Stimulated activated memory B cell treated with anti-CD40 and anti-IgM and Interleukin-4, amounts not matched to agents 10 μg/mL and 1 μg/mL and 100 μg/mL, for 72 hours (primary cell): Measurements from ENCODE around the gene HSPG2.
"Not testable (repeated sequence)": the region's sequence is repeated elsewhere in the genome, so short reads cannot be mapped to it uniquely, and the experiment has no call there.

ENCODE experiments used
- ATAC-seq: fragments of 150-1000 bp; cut with Tn5 transposase; 2 replicates; pipeline ENCODE4 v1.10.0; 2021
- H3K27ac Mint-ChIP-seq: one replicate; pipeline ENCODE4 v1.8.0; 2022; ENCODE audit warnings: mild to moderate bottlenecking, mixed read lengths
- H3K27me3 Mint-ChIP-seq: one replicate; pipeline ENCODE4 v1.8.0; 2022; ENCODE audit warnings: mixed read lengths
- H3K36me3 Mint-ChIP-seq: one replicate; pipeline ENCODE4 v1.8.0; 2022; ENCODE audit warnings: mixed read lengths
- H3K4me1 Mint-ChIP-seq: one replicate; pipeline ENCODE4 v1.8.0; 2022; ENCODE audit warnings: mixed read lengths
- H3K4me3 Mint-ChIP-seq: one replicate; pipeline ENCODE4 v1.8.0; 2022; ENCODE audit warnings: mild to moderate bottlenecking, moderate library complexity, mixed read lengths
- H3K9me3 Mint-ChIP-seq: one replicate; pipeline ENCODE4 v1.8.0; 2022; ENCODE audit warnings: mixed read lengths

The HSPG2 gene

GRCh38 chr1:21804536-21804935 is 132.6 kb downstream of the HSPG2 start:
- ATAC-seq, result no peak
- Mint-ChIP-seq H3K36me3 (no peaks in the 10 kb centered on the region), H3K27ac (no peak overlapping the region), H3K4me1 (peaks cover 8% of the 10 kb centered on the region), H3K4me3 (no peak overlapping the region), H3K9me3 (no peaks in the 10 kb centered on the region), H3K27me3 (no peaks in the 10 kb centered on the region)

GRCh38 chr1:21801100-21801499 is 136.0 kb downstream of the HSPG2 start:
- Mint-ChIP-seq H3K4me3 (no peak overlapping the region), H3K27ac (no peak overlapping the region), H3K27me3 (no peaks in the 10 kb centered on the region), H3K36me3 (no peaks in the 10 kb centered on the region), H3K9me3 (no peaks in the 10 kb centered on the region), H3K4me1 (peaks cover 19% of the 10 kb centered on the region)
- ATAC-seq, result no peak

- Mint-ChIP-seq H3K4me1 (peaks cover 19% of the 10 kb centered on the region), H3K9me3 (peaks cover 8% of the 10 kb centered on the region), H3K27me3 (no peaks in the 10 kb centered on the region), H3K27ac (no peak overlapping the region), H3K4me3 (no peak overlapping the region), H3K36me3 (peaks cover 3% of the 10 kb centered on the region)
- ATAC-seq, result no peak
Measured at GRCh38 chr1:21799730-21800129, 137.4 kb downstream of the HSPG2 start.

DNA sequence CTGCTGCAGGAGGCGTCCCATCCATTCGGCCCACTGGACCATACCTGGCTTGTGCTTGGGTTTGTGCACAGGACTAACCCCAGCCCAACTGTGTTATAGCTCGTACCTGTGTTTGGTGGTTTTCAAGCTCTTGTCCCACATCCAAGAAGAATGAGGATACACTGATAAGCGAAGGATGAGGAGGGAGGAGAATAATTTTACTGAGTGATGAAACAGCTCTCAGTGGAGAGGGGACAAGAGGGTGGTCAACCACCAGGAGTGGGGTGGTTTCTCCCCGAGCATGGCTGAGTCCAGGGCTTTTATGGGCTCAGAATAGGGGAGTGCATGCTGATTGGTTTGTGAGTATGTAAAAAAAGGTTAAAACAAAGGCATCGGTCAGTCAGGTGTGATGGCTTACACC is 142.0 kb downstream of the HSPG2 start:
- no peaks in the 10 kb centered on the region for H3K27me3 Mint-ChIP-seq
- peaks cover 10% of the 10 kb centered on the region for H3K9me3 Mint-ChIP-seq
- no peak overlapping the region for H3K4me3 Mint-ChIP-seq
- no peak overlapping the region for H3K27ac Mint-ChIP-seq
- H3K4me1 Mint-ChIP-seq, result peaks cover 30% of the 10 kb centered on the region
- peaks cover 6% of the 10 kb centered on the region for H3K36me3 Mint-ChIP-seq
- no peak for ATAC-seq

DNA sequence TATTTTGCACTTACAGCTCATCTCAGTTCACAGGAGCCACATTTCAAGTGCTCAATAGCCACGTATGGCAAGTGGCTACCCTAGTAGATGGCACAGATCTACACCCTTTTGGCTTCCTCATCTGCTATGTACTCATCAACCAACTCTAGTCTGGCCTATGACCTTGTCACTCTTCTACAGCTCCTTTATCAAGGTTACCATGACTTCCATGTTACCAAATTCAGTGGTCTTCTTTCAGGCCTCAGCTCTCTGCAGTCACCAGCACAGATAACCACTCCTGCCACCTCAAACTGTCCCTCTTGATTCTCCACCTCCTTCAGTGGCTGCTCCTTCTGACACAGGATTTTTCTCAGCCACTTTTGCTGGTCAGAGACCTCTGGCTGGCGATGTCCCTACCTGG is 142.5 kb downstream of the HSPG2 start:
- Mint-ChIP-seq H3K9me3 (peaks cover 10% of the 10 kb centered on the region), H3K27ac (no peak overlapping the region), H3K36me3 (peaks cover 6% of the 10 kb centered on the region), H3K4me1 (peaks cover 26% of the 10 kb centered on the region), H3K4me3 (no peak overlapping the region), H3K27me3 (no peaks in the 10 kb centered on the region)
- ATAC-seq, result no peak

DNA sequence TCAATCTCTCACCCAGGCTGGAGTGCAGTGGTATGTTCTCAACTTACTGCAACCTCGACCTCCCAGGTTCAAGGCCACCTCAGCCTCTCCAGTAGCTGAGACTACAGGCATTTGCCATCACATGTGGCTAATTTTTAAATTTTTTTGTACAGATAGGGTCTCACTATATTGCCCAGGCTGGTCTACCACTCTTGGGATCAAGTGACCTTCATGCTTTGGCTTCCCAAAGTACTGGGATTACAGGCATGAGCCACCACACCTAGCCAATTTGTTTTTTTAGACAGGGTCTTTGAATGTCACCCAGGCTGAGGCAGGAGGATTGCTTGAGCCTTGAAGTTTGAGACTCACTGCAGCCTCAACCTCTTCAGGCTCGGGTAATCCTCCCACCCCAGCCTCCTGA is 144.0 kb downstream of the HSPG2 start:
- H3K27ac Mint-ChIP-seq, result no peak overlapping the region
- H3K36me3 Mint-ChIP-seq, result peaks cover 6% of the 10 kb centered on the region
- no peak overlapping the region for H3K4me3 Mint-ChIP-seq
- H3K4me1 Mint-ChIP-seq, result peaks cover 14% of the 10 kb centered on the region
- H3K27me3 Mint-ChIP-seq, result no peaks in the 10 kb centered on the region
- H3K9me3 Mint-ChIP-seq, result peaks cover 10% of the 10 kb centered on the region
- no peak for ATAC-seq

DNA sequence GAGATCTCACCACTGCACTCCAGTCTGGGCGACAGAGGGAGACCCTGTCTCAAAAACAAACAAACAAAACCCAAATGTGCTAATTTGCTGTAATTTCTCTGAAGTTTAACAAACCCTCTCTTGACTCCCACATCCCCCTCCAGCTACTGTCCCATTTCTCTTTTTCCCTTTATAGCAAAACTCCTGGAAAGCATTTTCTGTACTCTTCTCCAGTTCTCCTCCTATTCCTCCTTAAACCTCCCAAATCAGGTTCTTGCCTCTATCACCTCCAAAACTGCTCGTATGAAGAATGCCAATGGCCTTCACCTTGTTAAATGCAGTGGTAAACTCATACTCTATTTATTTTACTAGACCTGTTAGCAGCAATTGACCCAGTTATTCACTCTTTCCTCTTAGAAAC is 150.5 kb downstream of the HSPG2 start:
- Mint-ChIP-seq H3K27ac (no peak overlapping the region), H3K4me1 (peaks cover 13% of the 10 kb centered on the region), H3K36me3 (no peaks in the 10 kb centered on the region), H3K4me3 (no peak overlapping the region), H3K9me3 (no peaks in the 10 kb centered on the region), H3K27me3 (no peaks in the 10 kb centered on the region)
- no peak for ATAC-seq

DNA sequence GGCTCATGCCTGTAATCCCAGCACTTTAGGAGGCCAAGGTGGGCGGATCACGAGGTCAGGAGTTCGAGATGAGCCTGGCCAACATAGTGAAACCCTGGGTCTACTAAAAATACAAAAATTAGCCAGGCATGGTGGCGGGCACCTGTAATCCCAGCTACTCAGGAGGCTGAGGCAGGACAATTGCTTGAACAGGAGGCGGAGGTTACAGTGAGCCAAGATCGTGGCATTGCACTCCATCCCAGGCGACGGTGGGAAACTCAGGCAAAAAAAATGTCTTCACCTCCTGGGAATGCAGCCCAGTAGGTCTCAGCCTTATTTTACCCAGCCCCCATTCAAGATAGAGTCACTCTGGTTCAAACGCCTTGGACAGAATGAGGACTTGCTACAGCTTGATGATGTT is 151.3 kb downstream of the HSPG2 start:
- H3K4me3 Mint-ChIP-seq, ATAC-seq, H3K27ac Mint-ChIP-seq, H3K27me3 Mint-ChIP-seq, H3K9me3 Mint-ChIP-seq, H3K4me1 Mint-ChIP-seq, H3K36me3 Mint-ChIP-seq: not testable (repeated sequence)

GRCh38 chr1:21783679-21784603 is 153.2 kb downstream of the HSPG2 start:
- Mint-ChIP-seq H3K4me3 (peak overlapping the region; percentile 81), H3K27me3 (no peaks in the 10 kb centered on the region), H3K4me1 (peaks cover 19% of the 10 kb centered on the region), H3K27ac (peak overlapping the region; percentile 100), H3K9me3 (no peaks in the 10 kb centered on the region), H3K36me3 (no peaks in the 10 kb centered on the region)
- ATAC-seq, result no peak

DNA sequence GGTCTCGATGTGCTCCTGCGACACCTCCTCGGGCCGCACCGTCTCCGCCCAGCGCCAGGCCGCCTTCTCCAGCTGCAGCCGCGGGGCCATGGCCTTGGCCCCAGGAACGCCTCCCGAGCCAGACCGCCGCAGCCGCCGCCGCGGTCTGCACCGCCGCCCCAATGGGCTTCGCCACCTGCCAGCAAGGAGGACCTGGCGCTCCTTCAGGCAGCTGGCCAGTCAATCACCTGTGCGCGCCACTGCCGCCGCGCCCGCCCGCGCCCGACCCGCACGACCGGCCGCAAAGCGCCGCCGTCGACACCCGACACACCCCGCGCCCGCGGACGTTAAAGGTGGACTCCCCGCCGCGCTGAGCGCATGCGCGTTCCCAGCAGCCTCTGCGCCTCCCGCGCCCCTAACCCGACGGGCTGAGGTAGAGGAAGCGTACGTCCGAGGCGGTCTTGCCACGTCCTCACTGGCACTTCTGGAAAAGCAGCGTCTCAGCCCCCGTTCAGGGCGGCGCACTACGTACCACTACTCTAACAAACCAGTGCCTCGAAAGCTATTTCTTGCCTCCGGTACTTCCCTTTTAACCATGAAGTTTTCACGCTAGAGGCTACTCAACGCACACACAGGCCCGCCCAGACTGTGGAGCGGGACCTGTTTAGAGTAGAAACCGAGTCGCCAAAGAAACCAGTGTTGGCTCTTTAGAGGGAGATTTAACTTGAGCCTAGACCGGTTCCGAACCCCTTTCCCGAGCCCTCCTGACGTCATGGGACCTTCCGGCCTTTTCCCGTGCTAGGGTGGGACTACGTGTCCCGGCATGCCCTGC is 154.0 kb downstream of the HSPG2 start, which contains the start of gene USP48:
Gene USP48, minus strand, starts transcription at position 282 of the 811 bp plus-strand sequence. Its CDS starts 192 bp downstream, at position 90.
- Mint-ChIP-seq H3K9me3 (no peaks in the 10 kb centered on the region), H3K4me3 (peak within 1 kb of the TSS; percentile 81), H3K27ac (peak within 1 kb of the TSS; percentile 100), H3K36me3 (no peaks in the 10 kb centered on the region), H3K27me3 (no peaks in the 10 kb centered on the region), H3K4me1 (peaks cover 23% of the 10 kb centered on the region)
- ATAC-seq, result peak; percentile 95

- Mint-ChIP-seq H3K9me3 (no peaks in the 10 kb centered on the region), H3K27ac (peak overlapping the region; percentile 100), H3K27me3 (no peaks in the 10 kb centered on the region), H3K4me1 (peaks cover 29% of the 10 kb centered on the region), H3K4me3 (peak overlapping the region; percentile 81), H3K36me3 (peaks cover 2% of the 10 kb centered on the region)
- peak; percentile 25 for ATAC-seq
Measured at GRCh38 chr1:21782349-21782867, 154.7 kb downstream of the HSPG2 start.

DNA sequence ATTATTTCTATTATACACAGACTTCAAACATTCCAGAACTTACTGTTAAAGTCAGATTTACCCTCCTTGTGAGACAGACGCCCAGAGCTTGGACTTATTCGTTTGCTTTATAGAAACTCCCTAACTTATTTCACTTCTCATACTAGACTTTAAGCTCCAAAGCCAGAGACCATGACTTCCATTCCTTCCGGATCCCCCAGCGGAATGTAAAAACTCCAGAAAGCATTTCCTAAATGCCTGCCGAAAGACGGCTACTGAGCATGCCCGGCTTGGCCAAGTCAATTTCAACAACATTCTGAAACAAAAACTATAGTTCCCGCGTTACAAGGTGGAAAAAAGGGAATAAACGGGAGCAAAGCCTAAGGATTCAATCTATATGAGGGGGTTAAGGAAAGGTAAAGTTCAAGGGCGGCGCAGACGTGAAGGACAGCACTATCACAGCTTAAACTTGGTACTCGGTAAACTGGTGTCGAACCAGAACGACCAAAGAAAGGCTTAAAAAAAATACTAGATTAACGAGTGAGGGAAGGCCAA is 155.2 kb downstream of the HSPG2 start:
- ATAC-seq, result no peak
- Mint-ChIP-seq H3K9me3 (no peaks in the 10 kb centered on the region), H3K27me3 (no peaks in the 10 kb centered on the region), H3K27ac (peak overlapping the region; percentile 100), H3K4me3 (peak overlapping the region; percentile 81), H3K36me3 (peaks cover 4% of the 10 kb centered on the region), H3K4me1 (peaks cover 35% of the 10 kb centered on the region)

DNA sequence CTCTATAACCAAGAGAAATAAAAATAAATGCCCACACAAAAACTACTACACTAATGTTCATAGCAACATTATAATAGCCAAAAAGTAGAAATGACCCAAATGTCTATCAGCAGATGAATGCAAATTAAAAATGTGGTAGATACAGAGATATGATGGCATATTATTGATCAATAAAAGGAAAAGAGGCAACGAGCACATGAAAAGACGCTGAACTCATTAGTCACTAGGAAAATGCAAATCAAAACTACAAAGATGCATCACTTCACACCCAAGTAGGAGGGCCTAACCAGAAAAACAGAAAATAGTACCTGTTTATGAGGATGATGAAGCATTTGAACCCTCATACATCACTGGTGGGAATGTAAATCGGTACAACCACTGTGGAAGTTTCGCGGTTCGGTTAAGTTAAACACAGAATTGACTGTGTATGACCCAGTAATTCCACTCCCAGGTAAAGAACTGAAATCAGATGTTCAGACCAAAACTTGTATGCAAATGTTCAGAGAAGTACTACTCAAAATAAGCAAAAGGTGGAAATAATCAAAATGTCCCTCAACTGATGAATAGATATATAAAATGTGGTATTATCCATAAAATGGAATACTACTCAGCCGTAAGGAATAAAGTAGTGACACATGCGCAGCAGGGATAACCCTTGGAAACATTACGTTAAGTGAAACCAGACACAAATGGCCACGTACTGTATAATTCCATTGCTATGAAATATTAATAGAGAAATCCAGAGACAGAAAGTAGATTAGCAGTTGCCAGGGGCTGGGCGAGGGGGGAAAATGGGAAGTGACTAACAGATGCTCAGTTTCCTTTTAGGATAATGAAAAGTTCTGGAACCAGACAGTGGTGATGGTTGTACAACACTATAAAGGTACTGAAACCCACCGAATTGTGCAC is 157.2 kb downstream of the HSPG2 start:
- peaks cover 9% of the 10 kb centered on the region for H3K36me3 Mint-ChIP-seq
- H3K4me3 Mint-ChIP-seq, result peak overlapping the region; percentile 74
- no peaks in the 10 kb centered on the region for H3K27me3 Mint-ChIP-seq
- H3K27ac Mint-ChIP-seq, result peak overlapping the region; percentile 91
- H3K9me3 Mint-ChIP-seq, result no peaks in the 10 kb centered on the region
- peaks cover 52% of the 10 kb centered on the region for H3K4me1 Mint-ChIP-seq
- ATAC-seq, result peak; percentile 41

DNA sequence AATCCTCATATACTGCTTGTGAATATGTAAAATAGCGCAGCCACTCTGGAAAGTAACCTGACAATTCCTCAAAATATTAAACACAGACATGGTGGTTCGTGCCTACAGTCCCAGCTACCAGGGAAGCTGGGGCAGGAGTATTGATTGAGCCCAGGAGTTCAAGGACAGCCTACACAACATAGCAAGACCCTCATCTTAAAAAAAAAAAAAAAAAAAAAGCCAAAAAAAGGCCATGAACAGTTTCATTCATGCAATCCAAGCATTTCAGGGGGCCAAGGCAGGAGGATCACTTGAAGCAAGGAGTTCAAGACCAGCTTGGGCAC is 158.7 kb downstream of the HSPG2 start:
- H3K27me3 Mint-ChIP-seq, result no peaks in the 10 kb centered on the region
- H3K36me3 Mint-ChIP-seq, result peaks cover 9% of the 10 kb centered on the region
- H3K4me1 Mint-ChIP-seq, result peaks cover 54% of the 10 kb centered on the region
- ATAC-seq, result no peak
- no peak overlapping the region for H3K27ac Mint-ChIP-seq
- H3K4me3 Mint-ChIP-seq, result no peak overlapping the region
- no peaks in the 10 kb centered on the region for H3K9me3 Mint-ChIP-seq
